GM19468 (cell line): ENCODE measurements around the gene TSKU.

Source experiments
- ATAC-seq: cut with Tn5 transposase; IDR thresholded peaks from one replicate; pipeline ENCODE4 v1.9.1; 2021; ENCODE audit warnings: mild to moderate bottlenecking, moderate library complexity, moderate number of reproducible peaks; ENCODE audit not compliant: unreplicated experiment; ENCODE audit errors: extremely low read depth

TSKU gene

DNA sequence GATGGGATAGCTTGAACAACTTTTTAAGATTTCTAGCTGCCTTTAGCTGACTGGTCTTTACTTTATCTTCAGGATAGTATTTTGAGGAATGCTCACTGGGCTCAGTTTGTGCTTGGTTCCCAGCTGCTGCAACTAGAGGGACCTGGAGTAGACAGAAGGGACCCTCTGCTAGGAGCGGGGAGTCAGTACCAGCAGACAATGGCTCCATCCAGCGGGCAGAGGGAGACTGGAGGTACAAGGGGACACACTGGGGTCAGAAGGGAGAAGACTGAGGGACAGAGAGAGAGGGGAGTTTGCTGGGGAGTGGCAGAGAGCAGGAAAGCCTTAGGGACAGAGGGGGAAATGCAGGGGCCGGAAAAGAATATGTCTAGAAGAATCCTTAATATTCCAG is 55.5 kb downstream of the TSKU start:
- no peak for ATAC-seq

GRCh38 chr11:76839311-76839710 is 56.2 kb downstream of the TSKU start:
- ATAC-seq: no peak

DNA sequence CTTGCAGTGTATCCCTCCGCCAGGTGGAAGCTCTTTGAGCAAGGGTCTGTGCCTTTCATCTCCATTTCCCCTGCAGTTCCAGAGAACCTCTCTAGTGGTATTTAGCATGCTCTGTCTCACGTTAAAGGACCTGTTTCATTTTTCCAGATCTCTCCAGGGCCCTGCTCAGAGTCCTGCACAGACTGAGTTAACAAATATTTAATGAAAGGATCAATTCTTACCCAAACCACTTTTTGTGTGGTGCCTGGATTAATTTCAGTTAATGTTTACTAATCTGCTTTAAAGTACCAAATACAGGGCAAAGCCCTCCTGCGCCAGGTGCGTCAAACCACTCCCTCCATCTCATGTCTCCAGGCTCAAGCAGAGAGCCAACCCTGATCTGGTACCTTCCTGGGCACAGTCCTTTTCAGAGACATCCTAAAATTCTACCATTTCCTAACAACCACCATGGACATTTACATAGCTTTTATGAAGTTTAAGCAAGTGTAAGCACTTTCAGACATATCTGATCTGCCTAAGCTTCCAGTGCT is 58.8 kb downstream of the TSKU start:
- ATAC-seq: no peak

GRCh38 chr11:76843907-76844306 is 60.8 kb downstream of the TSKU start:
- ATAC-seq: no peak

GRCh38 chr11:76844511-76844910 is 61.4 kb downstream of the TSKU start:
- no peak for ATAC-seq

DNA sequence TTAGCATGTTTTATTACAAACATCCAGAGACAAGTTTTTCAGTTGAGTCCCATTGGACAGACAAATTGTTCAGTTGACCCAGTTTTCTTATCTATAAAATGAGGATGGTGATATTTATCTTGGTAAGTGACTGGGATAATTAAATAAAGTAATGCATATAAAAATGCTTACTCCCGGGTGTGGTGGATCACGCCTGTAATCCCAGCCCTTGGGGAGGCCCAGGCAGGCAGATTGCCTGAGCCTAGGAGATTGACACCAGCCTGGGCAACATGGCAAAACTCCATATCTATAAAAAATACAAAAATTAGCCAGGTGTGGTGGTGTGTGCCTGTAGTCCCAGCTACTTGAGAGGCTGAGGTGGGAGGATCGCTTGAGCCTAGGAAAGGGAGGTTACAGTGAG is 61.9 kb downstream of the TSKU start:
- ATAC-seq: no peak

- ATAC-seq: no peak
Measured at GRCh38 chr11:76846441-76846840, 63.3 kb downstream of the TSKU start.
